SW 1271 (cell line): ENCODE results near the gene BCAN.

Experiments used
- DNase-seq, 2 experiments: peaks; one replicate each; lab custom pipeline; 2025; lab: John Stamatoyannopoulos, UW

BCAN gene

GRCh38 chr1:156700736-156701531 is 59.0 kb downstream of the BCAN start:
- DNase-seq, result no peak

- DNase-seq, result no peak
Observed at GRCh38 chr1:156703336-156703735, 61.4 kb downstream of the BCAN start.

DNA sequence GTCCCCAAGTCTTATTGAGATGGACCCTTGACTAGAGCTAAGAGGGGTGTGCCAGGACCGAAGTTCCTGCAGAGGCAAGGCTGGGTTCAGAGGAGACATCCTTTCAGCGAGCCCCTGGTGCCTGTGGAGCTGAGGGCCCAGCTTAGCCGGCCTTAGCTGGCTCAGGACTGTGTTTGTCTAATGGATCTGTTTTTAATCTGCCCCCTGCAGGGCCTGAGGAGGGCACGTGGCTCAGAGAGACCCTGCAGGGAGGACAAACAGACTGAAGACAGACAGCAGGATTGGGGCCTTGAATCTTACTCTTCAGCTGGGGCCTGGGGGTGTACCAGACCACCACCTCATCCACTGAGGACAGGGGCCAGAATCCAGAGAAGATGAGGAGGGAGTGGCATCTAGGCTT is 61.8 kb downstream of the BCAN start:
- DNase-seq, result no peak

DNA sequence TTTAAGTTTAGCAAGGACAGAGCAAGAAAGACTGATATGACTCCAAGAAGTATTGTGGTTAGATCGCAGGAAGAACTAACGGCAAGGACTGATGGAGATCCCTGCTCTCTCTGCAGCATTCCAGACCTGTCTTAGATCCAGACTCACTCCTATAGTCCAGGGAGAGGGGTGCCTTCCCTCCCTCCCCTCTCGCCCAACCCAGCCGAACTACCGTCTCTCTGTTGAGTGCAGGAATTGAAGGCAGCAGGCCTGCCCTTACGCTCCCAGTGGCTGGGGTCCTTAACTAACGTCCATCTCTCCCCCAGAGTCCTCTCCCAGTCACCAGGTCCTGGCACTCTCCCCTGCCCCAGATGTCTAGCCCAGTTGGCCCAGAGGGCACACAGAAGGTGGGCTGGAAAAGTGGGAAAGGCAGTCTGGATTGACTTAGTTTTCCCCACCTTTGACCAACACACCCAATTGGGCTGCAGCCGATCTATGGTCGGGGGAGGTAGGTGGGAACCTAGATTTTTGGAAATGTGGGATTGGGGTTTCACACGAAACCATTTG is 62.3 kb downstream of the BCAN start:
- DNase-seq, result no peak

DNA sequence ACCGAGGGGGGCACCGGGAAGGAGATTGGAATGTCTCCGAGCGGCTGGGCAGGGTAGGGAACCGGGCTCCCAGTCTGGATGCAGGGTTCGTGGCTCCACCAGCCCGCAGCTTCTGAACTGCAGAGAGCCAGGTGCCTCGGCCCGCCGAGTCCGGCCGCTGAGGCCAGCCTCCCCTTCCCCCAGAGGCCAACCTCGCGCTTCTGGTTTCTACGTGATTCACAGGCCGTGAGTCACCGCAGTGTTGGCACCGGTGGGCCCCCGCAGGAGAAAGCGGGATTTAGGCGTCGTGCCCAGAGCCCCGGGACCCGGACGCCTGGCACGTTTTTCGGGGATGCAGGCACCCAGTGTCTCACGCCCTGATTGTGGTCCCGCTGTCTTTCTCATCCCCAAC is 63.0 kb downstream of the BCAN start:
- DNase-seq, result no peak

GRCh38 chr1:156705321-156705917 is 63.5 kb downstream of the BCAN start, which contains the start of gene CRABP2:
Gene CRABP2, minus strand, starts transcription at chr1:156705583. Its CDS starts 137 bp downstream, at chr1:156705446.
- DNase-seq, result no peak

DNA sequence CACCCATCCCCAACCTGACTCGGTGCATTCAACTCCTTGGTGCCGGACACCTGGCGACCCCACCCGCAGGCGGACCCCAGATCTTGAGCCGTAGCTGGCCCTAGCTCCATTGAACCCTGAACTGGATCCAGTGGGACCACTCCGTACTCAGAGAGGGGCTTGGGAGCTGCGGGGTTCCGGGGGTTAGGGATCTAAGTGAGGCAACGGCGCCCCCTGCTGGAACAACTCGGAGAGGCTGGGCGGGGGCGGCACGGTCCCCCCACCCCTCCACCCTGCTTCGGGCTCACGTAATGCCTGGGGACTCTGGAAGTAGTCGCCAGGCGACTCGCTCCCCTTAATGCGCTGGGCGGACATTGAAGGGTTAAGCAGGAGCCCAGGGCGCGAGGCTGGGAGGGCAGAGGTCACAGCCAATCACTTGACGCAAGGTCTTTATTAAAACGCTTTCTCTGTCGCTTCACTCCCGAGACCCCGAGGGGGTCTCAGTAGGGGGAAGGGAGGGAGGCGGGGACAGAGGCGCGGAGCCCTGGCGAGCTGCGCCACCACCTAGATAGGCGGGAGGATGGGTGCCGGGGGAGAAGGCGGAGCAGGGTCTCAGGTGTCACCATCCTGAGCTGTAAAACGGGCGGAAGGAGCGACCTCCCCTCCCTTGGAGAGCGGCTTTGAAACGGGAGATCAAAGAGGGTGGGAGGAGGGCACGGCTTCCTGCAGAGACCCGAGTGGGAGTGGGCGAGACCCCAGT is 64.2 kb downstream of the BCAN start:
- no peak for DNase-seq

- no peak for DNase-seq
Observed at GRCh38 chr1:156706657-156707416, 64.9 kb downstream of the BCAN start.

- DNase-seq, result no peak
Observed at GRCh38 chr1:156707417-156708217, 65.7 kb downstream of the BCAN start.

- DNase-seq, result no peak
Observed at GRCh38 chr1:156708218-156708661, 66.3 kb downstream of the BCAN start.

DNA sequence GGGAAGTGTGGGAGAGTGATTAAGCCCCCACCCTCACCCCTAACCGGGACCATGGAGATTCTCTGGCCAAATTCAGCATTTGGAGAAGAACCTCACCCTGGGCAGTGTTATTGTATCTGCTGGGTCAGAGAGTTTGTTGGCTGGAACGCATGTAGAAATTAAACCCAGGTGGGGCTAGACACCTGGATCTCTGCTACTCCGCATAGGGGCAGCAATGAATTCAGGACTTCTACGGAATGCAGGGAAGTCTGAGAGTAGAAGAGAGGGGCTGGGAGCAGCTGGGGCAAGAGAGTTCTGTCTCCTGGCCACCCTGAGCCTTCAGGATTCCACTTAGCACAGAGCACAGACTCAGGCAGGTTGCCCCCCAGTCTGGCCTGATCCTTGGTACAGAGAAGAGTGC is 67.1 kb downstream of the BCAN start:
- DNase-seq, result no peak
